GM21515 (cell line): ENCODE results near the gene MRPL44.
"Not testable (repeated sequence)": the region's sequence is repeated elsewhere in the genome, so short reads cannot be mapped to it uniquely, and the experiment has no call there.

Experiments used
- ATAC-seq: cut with Tn5 transposase; IDR thresholded peaks from one replicate; pipeline ENCODE4 v1.9.1; 2021; ENCODE audit not compliant: unreplicated experiment

The MRPL44 gene

DNA sequence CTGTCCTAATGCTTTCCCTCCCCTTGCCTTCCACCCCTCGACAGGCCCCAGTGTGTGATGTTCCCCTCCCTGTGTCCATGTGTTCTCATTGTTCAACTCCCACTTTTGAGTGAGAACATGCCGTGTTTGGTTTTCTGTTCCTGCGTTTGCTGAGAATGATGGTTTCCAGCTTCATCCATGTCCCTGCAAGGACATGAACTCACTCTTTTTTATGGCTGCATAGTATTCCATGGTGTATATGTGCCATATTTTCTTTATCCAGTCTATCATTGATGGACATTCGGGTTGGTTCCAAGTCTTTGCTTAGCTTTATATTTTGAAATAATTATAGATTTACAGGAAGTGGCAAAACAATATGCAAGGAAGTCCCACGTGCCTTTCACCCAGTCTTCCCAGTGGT lies 43.4 kb downstream of the MRPL44 start:
- ATAC-seq = not testable (repeated sequence)

DNA sequence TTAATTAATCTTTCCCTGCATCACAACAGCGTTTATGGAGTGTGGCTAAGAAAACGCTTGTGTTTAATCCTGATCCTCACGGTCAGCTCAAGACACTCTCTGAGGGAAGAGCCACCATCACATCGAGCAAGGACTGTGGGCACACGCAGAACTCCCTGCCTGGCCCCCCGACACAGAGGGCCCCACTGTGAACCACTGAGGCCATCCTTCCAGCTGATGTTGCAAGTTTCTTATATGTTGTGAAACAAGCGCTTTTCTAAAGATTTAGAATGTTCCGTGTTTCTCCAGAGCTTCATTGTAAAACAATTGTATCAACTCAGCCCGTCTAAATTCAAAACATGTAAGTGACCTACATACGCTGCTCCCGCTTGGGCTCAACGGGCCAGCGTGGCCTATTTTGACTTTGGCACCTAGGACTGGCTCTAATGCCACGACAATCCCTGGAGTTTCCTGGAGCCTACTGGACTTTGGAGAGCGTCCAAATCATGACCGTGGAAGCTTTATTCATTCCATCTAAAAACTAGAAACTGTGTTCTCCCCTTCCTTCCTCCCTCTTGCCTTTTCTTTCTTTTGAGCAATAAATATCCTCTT lies 46.9 kb downstream of the MRPL44 start:
- no peak for ATAC-seq

DNA sequence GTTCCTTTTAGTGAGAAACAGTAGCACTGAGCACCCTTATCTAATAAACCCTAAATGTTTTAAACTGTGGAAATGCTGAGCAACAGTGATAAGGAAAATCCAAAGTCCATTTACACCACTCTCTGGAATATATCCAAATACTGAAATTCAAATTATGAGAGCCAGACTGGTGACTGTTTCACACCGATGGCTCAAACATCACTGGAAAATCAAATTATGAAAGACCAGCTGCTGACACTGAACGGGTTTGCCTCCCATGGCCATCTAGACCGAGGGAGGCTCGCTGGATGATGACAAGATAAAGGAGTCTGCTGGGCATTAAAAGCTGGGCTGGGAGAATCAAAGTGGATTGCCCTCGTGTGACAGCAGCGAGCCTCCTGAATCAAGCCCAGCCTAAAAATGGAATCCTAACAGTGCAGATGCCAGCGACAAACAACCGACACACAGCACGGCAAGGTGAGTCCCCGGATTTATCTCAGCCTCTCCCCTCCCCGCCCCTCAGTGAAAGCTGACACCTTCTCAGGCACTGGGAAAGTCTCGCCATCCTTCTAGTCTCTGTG lies 51.5 kb downstream of the MRPL44 start:
- no peak for ATAC-seq

DNA sequence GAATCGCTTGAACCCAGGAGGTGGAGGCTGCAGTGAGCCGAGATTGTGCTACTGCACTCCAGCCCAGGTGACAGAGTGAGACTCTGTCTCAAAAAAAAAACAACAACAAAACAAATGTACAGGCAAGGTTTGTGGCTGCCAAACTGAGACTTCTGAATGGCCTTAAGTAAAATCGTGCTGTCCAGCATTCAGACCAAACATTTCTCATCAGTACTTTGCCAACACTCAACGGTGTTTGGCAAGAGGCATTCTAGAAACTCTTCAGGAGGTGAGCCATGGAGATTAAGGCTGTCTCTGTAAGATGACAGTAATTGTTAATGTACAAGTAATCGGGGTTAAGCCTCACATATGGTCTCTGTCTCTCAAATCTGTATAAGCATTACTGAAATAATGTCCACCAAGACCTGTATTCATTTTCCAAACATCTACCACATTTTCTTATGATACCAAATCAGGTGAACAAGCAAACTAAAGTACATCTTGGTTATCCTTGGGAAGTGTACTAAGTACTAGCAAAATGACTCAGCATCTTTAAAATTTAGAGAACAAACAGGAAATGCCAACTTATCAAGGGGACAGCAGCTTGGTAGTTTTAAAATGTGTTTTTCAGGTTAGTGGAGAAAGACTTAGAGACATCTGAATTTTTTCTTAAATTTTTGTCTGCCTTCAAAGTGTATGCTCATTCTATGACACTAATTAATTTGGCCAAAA lies 52.5 kb downstream of the MRPL44 start:
- ATAC-seq = no peak

DNA sequence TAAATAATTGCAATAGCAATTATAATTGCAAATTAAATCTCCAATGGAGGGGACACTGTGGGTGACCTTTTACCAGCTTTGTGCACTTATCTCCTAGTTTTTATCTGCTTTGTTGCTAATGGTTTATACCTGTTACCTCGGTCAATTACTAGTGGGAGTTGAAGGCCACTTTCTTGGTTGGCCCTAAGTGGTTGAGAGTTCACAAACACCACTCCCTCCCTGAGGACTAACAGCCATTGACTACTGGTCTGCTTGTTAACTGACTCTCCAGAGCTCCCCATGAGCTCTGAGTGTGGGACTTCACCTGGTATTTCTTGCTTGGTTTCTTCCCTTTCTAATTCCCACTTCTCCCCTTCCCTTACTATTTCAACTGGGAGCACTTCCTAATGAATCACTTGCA lies 54.6 kb downstream of the MRPL44 start:
- no peak for ATAC-seq

DNA sequence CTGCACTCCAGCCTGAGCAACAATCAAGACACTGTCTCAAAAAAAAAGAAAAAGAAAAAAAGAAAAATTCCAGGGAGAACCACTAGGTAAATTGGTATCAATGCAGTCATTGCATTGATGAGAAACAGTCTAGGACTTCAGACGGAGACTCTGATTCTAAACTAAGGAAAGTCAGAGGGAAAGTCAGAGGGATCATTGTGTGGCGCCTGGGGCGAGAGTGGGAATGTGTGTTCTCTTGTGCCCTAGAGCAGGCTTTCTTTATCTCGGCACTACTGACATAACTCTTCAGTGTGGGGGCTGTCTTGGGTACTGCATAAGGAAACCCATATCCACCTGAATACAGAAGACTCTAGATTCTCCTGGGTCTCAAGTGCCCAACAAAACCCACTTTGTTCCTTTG lies 57.1 kb downstream of the MRPL44 start:
- no peak for ATAC-seq

DNA sequence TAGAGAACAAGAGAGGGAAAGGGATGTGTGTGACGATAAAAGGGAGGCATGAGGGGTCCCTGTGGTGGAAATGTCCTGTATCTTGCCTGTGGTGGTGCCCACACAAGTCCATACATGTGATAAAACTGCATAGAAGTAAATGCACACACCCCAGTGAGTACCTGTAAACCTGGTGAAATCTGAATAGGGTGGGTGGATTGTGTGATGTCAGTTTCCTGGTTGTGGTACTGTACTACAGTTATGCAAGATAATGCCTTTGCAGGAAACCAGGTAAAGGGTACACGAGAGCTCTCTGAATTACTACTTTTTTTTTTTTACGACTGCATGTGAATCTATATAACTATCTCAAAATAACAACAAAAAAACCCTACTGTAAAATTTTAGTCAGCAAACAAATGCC lies 59.7 kb downstream of the MRPL44 start:
- no peak for ATAC-seq
